WTC11 (cell line): ENCODE measurements around the gene BLOC1S5.

Source experiments
- ARID4B ChIP-seq: sonication (generic); formaldehyde crosslinking; IDR thresholded peaks from 2 replicates; pipeline ENCODE4 v1.8.0; 2023; ENCODE audit warnings: missing genetic modification reagents, mild to moderate bottlenecking, borderline replicate concordance
- ATF1 ChIP-seq: sonication (generic); formaldehyde crosslinking; IDR thresholded peaks from 2 replicates; pipeline ENCODE4 v1.8.1; 2023; ENCODE audit warnings: mild to moderate bottlenecking, moderate library complexity, missing genetic modification reagents
- ATF2 ChIP-seq: sonication (generic); formaldehyde crosslinking; IDR thresholded peaks from 2 replicates; pipeline ENCODE4 v1.8.1; 2022; ENCODE audit warnings: low read depth, missing genetic modification reagents, borderline replicate concordance
- CTCF ChIP-seq: fragments of 200-600 bp; IDR thresholded peaks from 2 replicates; pipeline ENCODE4 v1.8.0; 2022; ENCODE audit warnings: antibody characterized with exemption
- ESRRA ChIP-seq: sonication (generic); formaldehyde crosslinking; IDR thresholded peaks from 2 replicates; pipeline ENCODE4 v1.8.1; 2022; ENCODE audit warnings: mild to moderate bottlenecking, missing genetic modification reagents, borderline replicate concordance
- KAT7 ChIP-seq: sonication (generic); formaldehyde crosslinking; IDR thresholded peaks from 2 replicates; pipeline ENCODE4 v1.8.1; 2023; ENCODE audit warnings: missing genetic modification reagents, mild to moderate bottlenecking, borderline replicate concordance
- MAX ChIP-seq: sonication (generic); formaldehyde crosslinking; IDR thresholded peaks from 2 replicates; pipeline ENCODE4 v1.8.0; 2022; ENCODE audit warnings: mild to moderate bottlenecking, missing genetic modification reagents
- SOX15 ChIP-seq: fragments of 250-450 bp; sonication (Bioruptor Pico); IDR thresholded peaks from 2 replicates; pipeline ENCODE4 v1.9.0; 2021; ENCODE audit warnings: mild to moderate bottlenecking
- TEAD1 ChIP-seq: sonication (generic); formaldehyde crosslinking; IDR thresholded peaks from 2 replicates; pipeline ENCODE4 v1.8.0; 2022; ENCODE audit warnings: mild to moderate bottlenecking, missing genetic modification reagents
- ZBTB21 ChIP-seq: sonication (generic); formaldehyde crosslinking; IDR thresholded peaks from 2 replicates; pipeline ENCODE4 v1.8.1; 2023; ENCODE audit warnings: mild to moderate bottlenecking, missing genetic modification reagents, borderline replicate concordance

GRCh38 chr6:8069151-8069550, 5.0 kb upstream of the BLOC1S5 start:
- TF ChIP-seq CTCF, result no peak
- no peak for TF ChIP-seq ATF2 (CRISPR knock-in tag)
- no peak for TF ChIP-seq TEAD1 (CRISPR knock-in tag)
- TF ChIP-seq ATF1, result no peak
- no peak for TF ChIP-seq ZBTB21 (CRISPR knock-in tag)
- TF ChIP-seq MAX (CRISPR knock-in tag), result no peak
- TF ChIP-seq ARID4B, result no peak
- no peak for TF ChIP-seq KAT7 (CRISPR knock-in tag)
- no peak for TF ChIP-seq ESRRA (CRISPR knock-in tag)
- no peak for TF ChIP-seq SOX15 (CRISPR knock-in tag)
